ENCODE results near the gene FBXO34.
"Not testable (repeated sequence)": the region's sequence is repeated elsewhere in the genome, so short reads cannot be mapped to it uniquely, and the experiment has no call there.

Gene FBXO34

GRCh38 chr14:55381040-55381439 lies 109.8 kb downstream of the FBXO34 start:
- no peak for DNase-seq (ENCODE audit: low read depth in 2 of 2)

- DNase-seq (ENCODE audit: low read depth in 2 of 2): no peak
These were observed 110.3 kb downstream of the FBXO34 start for GRCh38 chr14:55381561-55381960.

GRCh38 chr14:55382483-55382882 lies 111.3 kb downstream of the FBXO34 start:
- DNase-seq (ENCODE audit: low read depth in 2 of 2): no peak

- not testable (repeated sequence) for DNase-seq (ENCODE audit: low read depth in 2 of 2)
These were observed 111.8 kb downstream of the FBXO34 start for GRCh38 chr14:55383056-55383466.

GRCh38 chr14:55383541-55384140 lies 112.4 kb downstream of the FBXO34 start:
- DNase-seq (ENCODE audit: low read depth in 2 of 2): no peak

GRCh38 chr14:55384536-55384935 lies 113.3 kb downstream of the FBXO34 start:
- DNase-seq (ENCODE audit: low read depth in 2 of 2): no peak

GRCh38 chr14:55386037-55386808 lies 115.0 kb downstream of the FBXO34 start:
- no peak for DNase-seq (ENCODE audit: low read depth in 2 of 2)

GRCh38 chr14:55387121-55387520 lies 115.9 kb downstream of the FBXO34 start:
- DNase-seq (ENCODE audit: low read depth in 2 of 2): no peak

GRCh38 chr14:55388160-55388559 lies 116.9 kb downstream of the FBXO34 start:
- no peak for DNase-seq (ENCODE audit: low read depth in 2 of 2)

GRCh38 chr14:55389330-55389729 lies 118.1 kb downstream of the FBXO34 start:
- no peak for DNase-seq (ENCODE audit: low read depth in 2 of 2)

- DNase-seq (ENCODE audit: low read depth in 2 of 2): no peak
These were observed 127.5 kb downstream of the FBXO34 start for GRCh38 chr14:55398679-55399078.

GRCh38 chr14:55399183-55399582 lies 128.0 kb downstream of the FBXO34 start:
- DNase-seq (ENCODE audit: low read depth in 2 of 2): no peak

GRCh38 chr14:55399852-55400251 lies 128.6 kb downstream of the FBXO34 start:
- DNase-seq (ENCODE audit: low read depth in 2 of 2): no peak

- no peak for DNase-seq (ENCODE audit: low read depth in 2 of 2)
These were observed 130.5 kb downstream of the FBXO34 start for GRCh38 chr14:55401751-55402150.

Data from stimulated activated CD8-positive, alpha-beta memory T cell treated with anti-CD3 and anti-CD28 coated beads, Interleukin-15, amount 100 ng/mL, for 48 hours (primary cell).